A549 treated with RU486 at 1 μM for 4 hours (cell line): Measurements from ENCODE around the gene EDRF1. TPM values are rescaled to one million over a fixed set of nuclear protein-coding genes. Genes with fewer than 3 reads are reported as not detected.

Experiments used
- total RNA-seq: library from RNA; stranded (reverse); fragments of 200-300 nt; extraction: Qiagen RNA extraction; gene quantifications from 5 replicates; pipeline ENCODE4 v1.2.3, GENCODE V29; 2022; ENCODE audit warnings: low read depth

Gene EDRF1
- total RNA-seq, result 10.7 to 19.1 TPM (median 16.9 TPM) in 5 replicates

GRCh38 chr10:125719173-125720001 is at the start of gene EDRF1:
EDRF1 (plus strand) TSS chr10:125719709; CDS start chr10:125719808, 99 bp downstream.

GRCh38 chr10:125683063-125683462 is 36.4 kb upstream of the EDRF1 start, which contains the start of gene TEX36:
TEX36 (minus strand) TSS chr10:125683163; CDS start chr10:125682989, 174 bp downstream.

GRCh38 chr10:125775491-125776106 is 56.1 kb downstream of the EDRF1 start, which contains the start of gene MMP21:
MMP21 (minus strand) TSS chr10:125775821; CDS start chr10:125775821, 0 bp downstream.

Other genes starting within 250 kb of the EDRF1 start
- gene TEX36, start 36.5 kb upstream of the EDRF1 start, total RNA-seq, result not detected in 5 replicates
- gene MMP21, start 56.1 kb downstream of the EDRF1 start, total RNA-seq, result 0.05 TPM in 1 of 5 replicates, not detected in the others
- 61.2 to 69.0 TPM (median 63.8 TPM) in 5 replicates for gene UROS, start 103.5 kb downstream of the EDRF1 start, total RNA-seq
- 108 to 162 TPM (median 124 TPM) in 5 replicates for gene BCCIP, start 103.8 kb downstream of the EDRF1 start, total RNA-seq
- gene DHX32, start 161.6 kb downstream of the EDRF1 start, total RNA-seq, result 32.9 to 49.2 TPM (median 46.9 TPM) in 5 replicates
- 2.4 to 3.8 TPM (median 3.0 TPM) in 5 replicates for gene FANK1, start 176.9 kb downstream of the EDRF1 start, total RNA-seq